ENCODE measurements around the gene MKI67.

GRCh38 chr10:128064108-128064969, 61.9 kb downstream of the MKI67 start:
- TF ChIP-seq CTCF (IDR thresholded peaks at IDR 0.05) (no peak), ZFP36 (IDR thresholded peaks at IDR 0.05; ENCODE audit: borderline replicate concordance, partially characterized antibody) (no peak), MAX (IDR thresholded peaks at IDR 0.05) (no peak), CBX2 (IDR thresholded peaks at IDR 0.05; ENCODE audit: borderline replicate concordance, low read depth) (no peak), RFX5 (IDR thresholded peaks at IDR 0.05) (no peak)
- TF ChIP-seq, protein P1, sequence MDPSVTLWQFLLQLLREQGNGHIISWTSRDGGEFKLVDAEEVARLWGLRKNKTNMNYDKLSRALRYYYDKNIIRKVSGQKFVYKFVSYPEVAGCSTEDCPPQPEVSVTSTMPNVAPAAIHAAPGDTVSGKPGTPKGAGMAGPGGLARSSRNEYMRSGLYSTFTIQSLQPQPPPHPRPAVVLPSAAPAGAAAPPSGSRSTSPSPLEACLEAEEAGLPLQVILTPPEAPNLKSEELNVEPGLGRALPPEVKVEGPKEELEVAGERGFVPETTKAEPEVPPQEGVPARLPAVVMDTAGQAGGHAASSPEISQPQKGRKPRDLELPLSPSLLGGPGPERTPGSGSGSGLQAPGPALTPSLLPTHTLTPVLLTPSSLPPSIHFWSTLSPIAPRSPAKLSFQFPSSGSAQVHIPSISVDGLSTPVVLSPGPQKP (IDR thresholded peaks at IDR 0.05; ENCODE audit: low read depth, low read length), result no peak
- TF ChIP-seq, protein P2, sequence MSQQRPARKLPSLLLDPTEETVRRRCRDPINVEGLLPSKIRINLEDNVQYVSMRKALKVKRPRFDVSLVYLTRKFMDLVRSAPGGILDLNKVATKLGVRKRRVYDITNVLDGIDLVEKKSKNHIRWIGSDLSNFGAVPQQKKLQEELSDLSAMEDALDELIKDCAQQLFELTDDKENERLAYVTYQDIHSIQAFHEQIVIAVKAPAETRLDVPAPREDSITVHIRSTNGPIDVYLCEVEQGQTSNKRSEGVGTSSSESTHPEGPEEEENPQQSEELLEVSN (IDR thresholded peaks at IDR 0.05; ENCODE audit: borderline replicate concordance, low read depth), result no peak
